Transverse colon (tissue), 4 donors: ENCODE results near the gene ZNF552. TPM values are rescaled to one million over a fixed set of nuclear protein-coding genes. Genes with fewer than 3 reads are reported as not detected.

Experiments used
- DNase-seq: peaks from one replicate; pipeline ENCODE4 v3.0.0-alpha.2; 2019
- H3K27ac ChIP-seq, 4 donors: fragments of 200-600 bp; sonication (generic); 2 replicates each; pipeline ENCODE4 v1.5.1; 2016 to 2018; ENCODE audit warnings: inconsistent platforms in 4 of 4
- H3K27me3 ChIP-seq: fragments of 200-600 bp; sonication (generic); 2 replicates; pipeline ENCODE4 v1.5.1; 2017; ENCODE audit warnings: inconsistent platforms
- H3K36me3 ChIP-seq, 4 donors: fragments of 200-600 bp; sonication (generic); 2 replicates each; pipeline ENCODE4 v1.5.1; 2017 to 2019; ENCODE audit warnings: inconsistent platforms in 4 of 4
- H3K4me1 ChIP-seq, 4 donors: fragments of 200-600 bp; sonication (generic); 2 replicates each; pipeline ENCODE4 v1.5.1; 2017 to 2020; ENCODE audit warnings: inconsistent platforms in 4 of 4
- H3K4me3 ChIP-seq, 4 donors: fragments of 200-600 bp; sonication (generic); 1 replicate in 1 of 4; 2 replicates in 3 of 4; pipeline versions ENCODE4 v1.5.1 to v1.6.1; 2017 to 2019; ENCODE audit warnings: inconsistent platforms in 4 of 4
- H3K9me3 ChIP-seq, 2 donors: fragments of 200-600 bp; sonication (generic); 2 replicates each; pipeline ENCODE4 v1.5.1; 2017 to 2019; ENCODE audit warnings: inconsistent platforms in 2 of 2
- EP300 ChIP-seq: sonication (generic); formaldehyde crosslinking; IDR thresholded peaks from one replicate; pipeline ENCODE4 v1.6.1; 2017; ENCODE audit warnings: antibody characterized with exemption, low read depth
- POLR2A ChIP-seq: fragments of 450-650 bp; IDR thresholded peaks from one replicate; pipeline ENCODE4 v1.6.1; 2016; ENCODE audit warnings: antibody characterized with exemption, mild to moderate bottlenecking, moderate library complexity
- POLR2AphosphoS5 ChIP-seq, 3 donors: sonication (generic); formaldehyde crosslinking; IDR thresholded peaks; one replicate each; pipeline ENCODE4 v1.6.1; 2016; ENCODE audit warnings: antibody characterized with exemption in 3 of 3
- WGBS, 2 donors: methylation state at CpG; one replicate each; pipeline ENCODE4 v1.1.5; 2018; ENCODE audit warnings: low coverage in 1 of 2; 5-methylcytosine and 5-hydroxymethylcytosine counted together
- in situ Hi-C, 4 donors: fragments of 200-750 bp; cut with MboI; loops; one replicate each; pipeline versions ENCODE4 v1.15.0 to v1.15.1; 2017; ENCODE audit warnings: low sequenced_read_pairs in 3 of 4, low pct_ligation_motif_present in 1 of 4, low pct_unique_long_range_greater_than_20kb in 1 of 4
- intact Hi-C: fragments of 100-400 bp; cut with DNase I; formaldehyde crosslinking; loops from one replicate; pipeline ENCODE4 v1.15.1; 2023; ENCODE audit warnings: low total_unique reads
- total RNA-seq, 4 donors: library from RNA; depleted of rRNA; stranded (reverse); fragments of >200 nt; gene quantifications; one replicate each; pipeline ENCODE4 v1.1.0, GENCODE V29; 2016
- TF ChIP-seq, protein P1 (sequence below), 5 experiments: fragments of 200-600 bp in 3 of 5; fragments of 450-650 bp in 2 of 5; sonication (generic) in 3 of 5; IDR thresholded peaks; 1 replicate in 2 of 5; 2 replicates in 3 of 5; pipeline ENCODE4 v1.5.1; 2016 to 2017; ENCODE audit warnings: antibody characterized with exemption in 5 of 5, inconsistent platforms in 3 of 5, mild to moderate bottlenecking in 2 of 5, moderate library complexity in 1 of 5

The ZNF552 gene
- total RNA-seq, 4 donors from 2014 or later, result 41.2 to 145 (median 68.8) TPM

GRCh38 chr19:57788114-57788692 is 26.5 kb downstream of the ZNF552 start:
- in situ Hi-C loops (no loop called here), intact Hi-C loops (no loop called here)
- Histone ChIP-seq H3K27me3 (no peaks in the 10 kb centered on the region), H3K9me3 (peaks cover 19 to 34% of the 10 kb centered on the region in 2 donors), H3K36me3 (peaks cover 0 to 31% (median 13%) of the 10 kb centered on the region in 4 donors), H3K27ac (no peak overlapping the region), H3K4me3 (no peak overlapping the region), H3K4me1 (no peaks in the 10 kb centered on the region)
- no peak for TF ChIP-seq EP300
- no peak for TF ChIP-seq POLR2A
- TF ChIP-seq, protein P1, sequence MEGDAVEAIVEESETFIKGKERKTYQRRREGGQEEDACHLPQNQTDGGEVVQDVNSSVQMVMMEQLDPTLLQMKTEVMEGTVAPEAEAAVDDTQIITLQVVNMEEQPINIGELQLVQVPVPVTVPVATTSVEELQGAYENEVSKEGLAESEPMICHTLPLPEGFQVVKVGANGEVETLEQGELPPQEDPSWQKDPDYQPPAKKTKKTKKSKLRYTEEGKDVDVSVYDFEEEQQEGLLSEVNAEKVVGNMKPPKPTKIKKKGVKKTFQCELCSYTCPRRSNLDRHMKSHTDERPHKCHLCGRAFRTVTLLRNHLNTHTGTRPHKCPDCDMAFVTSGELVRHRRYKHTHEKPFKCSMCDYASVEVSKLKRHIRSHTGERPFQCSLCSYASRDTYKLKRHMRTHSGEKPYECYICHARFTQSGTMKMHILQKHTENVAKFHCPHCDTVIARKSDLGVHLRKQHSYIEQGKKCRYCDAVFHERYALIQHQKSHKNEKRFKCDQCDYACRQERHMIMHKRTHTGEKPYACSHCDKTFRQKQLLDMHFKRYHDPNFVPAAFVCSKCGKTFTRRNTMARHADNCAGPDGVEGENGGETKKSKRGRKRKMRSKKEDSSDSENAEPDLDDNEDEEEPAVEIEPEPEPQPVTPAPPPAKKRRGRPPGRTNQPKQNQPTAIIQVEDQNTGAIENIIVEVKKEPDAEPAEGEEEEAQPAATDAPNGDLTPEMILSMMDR (IDR thresholded peaks at IDR 0.05), result no peak
- no peak for TF ChIP-seq POLR2AphosphoS5 (IDR thresholded peaks at IDR 0.05)
- DNase-seq, result no peak

DNA sequence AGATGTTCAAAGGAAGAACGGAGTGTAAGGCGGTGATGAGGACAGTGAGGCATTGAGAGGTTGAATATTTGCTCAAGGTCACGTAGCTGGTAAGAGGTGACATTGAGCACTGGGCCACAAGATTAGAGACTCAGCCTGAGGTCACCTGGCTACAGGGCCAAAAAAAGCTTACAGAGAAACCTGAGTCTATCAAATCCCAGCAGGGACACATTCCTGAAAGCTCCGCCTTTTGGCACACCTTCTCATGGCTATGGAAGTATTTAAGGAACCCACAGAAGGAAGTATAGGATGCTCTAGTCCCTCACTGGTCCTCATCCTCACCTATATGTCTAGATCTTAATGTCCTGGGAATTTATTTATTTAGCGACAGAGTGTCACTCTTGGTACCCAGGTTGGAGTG is 27.8 kb downstream of the ZNF552 start:
- no peak for DNase-seq
- no peaks in the 10 kb centered on the region for H3K27me3 ChIP-seq
- no peak overlapping the region for H3K27ac ChIP-seq
- WGBS, 2 donors, result 100% methylated on average over 2 to 5 of the region's 5 CpGs
- TF ChIP-seq, protein P1 (IDR thresholded peaks at IDR 0.05), result no peak
- TF ChIP-seq POLR2AphosphoS5 (IDR thresholded peaks at IDR 0.05), result no peak
- no peak for TF ChIP-seq POLR2A
- no peak for TF ChIP-seq EP300
- peaks cover 23 to 44% of the 10 kb centered on the region in 2 donors for H3K9me3 ChIP-seq
- in situ Hi-C loops, result no loop called here
- peaks cover 0 to 34% (median 13%) of the 10 kb centered on the region in 4 donors for H3K36me3 ChIP-seq
- no peaks in the 10 kb centered on the region for H3K4me1 ChIP-seq
- intact Hi-C loops, result no loop called here
- H3K4me3 ChIP-seq, result no peak overlapping the region

- in situ Hi-C loops, result no loop called here
- TF ChIP-seq EP300, result no peak
- TF ChIP-seq, protein P1 (IDR thresholded peaks at IDR 0.05), result no peak
- TF ChIP-seq POLR2A, result no peak
- TF ChIP-seq POLR2AphosphoS5 (IDR thresholded peaks at IDR 0.05), result no peak
- Histone ChIP-seq H3K4me1 (no peaks in the 10 kb centered on the region), H3K36me3 (peaks cover 0 to 34% (median 11%) of the 10 kb centered on the region in 4 donors), H3K9me3 (peaks cover 23 to 48% of the 10 kb centered on the region in 2 donors), H3K27ac (no peak overlapping the region), H3K4me3 (no peak overlapping the region), H3K27me3 (no peaks in the 10 kb centered on the region)
- no peak for DNase-seq
- intact Hi-C loops, result no loop called here
- 95% methylated on average over 38 of the region's 38 CpGs; no CpG with 5 or more reads in 1 of the 2 donors for WGBS, 2 donors
These were observed 28.4 kb downstream of the ZNF552 start for GRCh38 chr19:57786286-57786685.

DNA sequence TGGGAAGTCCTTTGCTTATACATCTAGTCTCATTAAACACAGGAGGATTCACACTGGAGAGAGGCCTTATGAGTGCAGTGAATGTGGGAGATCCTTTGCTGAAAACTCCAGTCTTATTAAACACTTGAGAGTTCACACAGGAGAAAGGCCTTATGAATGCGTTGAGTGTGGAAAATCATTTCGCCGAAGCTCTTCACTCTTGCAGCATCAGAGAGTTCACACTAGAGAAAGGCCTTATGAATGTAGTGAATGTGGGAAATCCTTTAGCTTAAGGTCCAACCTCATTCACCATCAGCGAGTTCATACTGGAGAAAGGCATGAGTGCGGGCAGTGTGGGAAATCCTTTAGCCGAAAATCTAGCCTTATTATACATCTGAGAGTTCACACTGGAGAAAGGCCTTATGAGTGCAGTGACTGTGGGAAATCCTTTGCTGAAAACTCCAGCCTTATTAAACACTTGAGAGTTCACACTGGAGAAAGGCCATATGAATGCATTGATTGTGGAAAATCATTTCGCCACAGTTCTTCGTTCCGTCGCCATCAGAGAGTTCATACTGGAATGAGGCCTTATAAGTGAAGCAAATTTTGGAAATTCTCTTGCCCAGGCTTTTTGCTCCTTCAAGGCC is 35.4 kb downstream of the ZNF552 start:
- Histone ChIP-seq H3K27ac (no peak overlapping the region), H3K9me3 (peaks cover 65 to 83% of the 10 kb centered on the region in 2 donors), H3K27me3 (no peaks in the 10 kb centered on the region), H3K4me3 (no peak overlapping the region), H3K36me3 (peaks cover 2 to 75% (median 38%) of the 10 kb centered on the region in 4 donors), H3K4me1 (no peaks in the 10 kb centered on the region)
- no peak for DNase-seq
- intact Hi-C loops, result loop anchor here (10.0 kb wide), 1 partner anchor 135 kb away; the partner anchor contains the start of gene ZNF417
- in situ Hi-C loops, result no loop called here
- WGBS, 2 donors, result 94 to 97% methylated on average over 9 to 10 of the region's 10 CpGs
- TF ChIP-seq POLR2A (no peak), POLR2AphosphoS5 (IDR thresholded peaks at IDR 0.05) (no peak), EP300 (no peak)
- TF ChIP-seq, protein P1 (IDR thresholded peaks at IDR 0.05), result no peak
